ENCODE results near the gene GPR89A. TPM values are rescaled to one million over a fixed set of nuclear protein-coding genes. Genes with fewer than 3 reads are reported as not detected.
"Not testable (repeated sequence)": the region's sequence is repeated elsewhere in the genome, so short reads cannot be mapped to it uniquely, and the experiment has no call there.

The GPR89A gene
- total and polyA plus RNA-seq, 7 experiments from 2014 or later = 23.5 to 36.5 (median 32.7) TPM

- ATAC-seq (no peak), DNase-seq (no peak)
- Histone ChIP-seq H3K27ac (ENCODE audit: low read depth, low read length) (no peak overlapping the region), H3K4me1 (ENCODE audit: control insufficient read depth in 2 of 2, insufficient read depth in 2 of 2, low read length in 2 of 2) (peaks cover 0 to 2% of the 10 kb centered on the region in 2 donors), H3K27me3 (ENCODE audit: control insufficient read depth in 2 of 2, insufficient read depth in 2 of 2, low read length in 2 of 2) (no peaks in the 10 kb centered on the region), H3K9me3 (ENCODE audit: control insufficient read depth in 2 of 3, low read length in 3 of 3) (no peaks in the 10 kb centered on the region), H3K4me3 (ENCODE audit: low read length) (no peak overlapping the region), H3K36me3 (ENCODE audit: control insufficient read depth in 2 of 3, insufficient read depth in 3 of 3, low read length in 3 of 3) (no peaks in the 10 kb centered on the region)
- Mint-ChIP-seq H3K9me3 (no peaks in the 10 kb centered on the region), H3K27ac (no peak overlapping the region), H3K4me1 (peaks cover 0 to 13% (median 0%) of the 10 kb centered on the region in 7 donors), H3K4me3 (no peak overlapping the region), H3K36me3 (no peaks in the 10 kb centered on the region), H3K27me3 (peaks cover 0 to 9% (median 0%) of the 10 kb centered on the region in 5 donors)
- ChIA-PET POLR2A (no interaction called here), CTCF (interaction anchor here (0.7 kb wide), 1 partner anchor 9 kb away, joined by 3 read pairs; no protein-coding TSS in a partner anchor)
- intact Hi-C loops (cut with micrococcal nuclease) = no loop called here
These were observed 103.4 kb downstream of the GPR89A start for GRCh38 chr1:145711213-145711651.

- no peaks in the 10 kb centered on the region for H3K9me3 ChIP-seq (ENCODE audit: control insufficient read depth in 2 of 3, low read length in 3 of 3)
- Mint-ChIP-seq H3K36me3 (no peaks in the 10 kb centered on the region), H3K9me3 (no peaks in the 10 kb centered on the region), H3K4me1 (peaks cover 0 to 24% (median 0%) of the 10 kb centered on the region in 7 donors), H3K27ac (no peak overlapping the region), H3K27me3 (peaks cover 0 to 11% (median 6%) of the 10 kb centered on the region in 5 donors), H3K4me3 (no peak overlapping the region)
- H3K4me1 ChIP-seq (ENCODE audit: control insufficient read depth in 2 of 2, insufficient read depth in 2 of 2, low read length in 2 of 2) = peaks cover 0 to 11% of the 10 kb centered on the region in 2 donors
- intact Hi-C loops (cut with micrococcal nuclease) = no loop called here
- H3K27ac ChIP-seq (ENCODE audit: low read depth, low read length) = no peak overlapping the region
- H3K27me3 ChIP-seq (ENCODE audit: control insufficient read depth in 2 of 2, insufficient read depth in 2 of 2, low read length in 2 of 2) = no peaks in the 10 kb centered on the region
- ATAC-seq (no peak), DNase-seq (no peak)
- H3K36me3 ChIP-seq (ENCODE audit: control insufficient read depth in 2 of 3, insufficient read depth in 3 of 3, low read length in 3 of 3) = no peaks in the 10 kb centered on the region
- H3K4me3 ChIP-seq (ENCODE audit: low read length) = no peak overlapping the region
- ChIA-PET POLR2A (no interaction called here), CTCF (no interaction called here)
These were observed 106.8 kb downstream of the GPR89A start for GRCh38 chr1:145714524-145715111.

GRCh38 chr1:145716641-145717345 is 109.0 kb downstream of the GPR89A start:
- Mint-ChIP-seq H3K36me3 (no peaks in the 10 kb centered on the region), H3K4me1 (peaks cover 3 to 32% (median 9%) of the 10 kb centered on the region in 7 donors), H3K27ac (no peak overlapping the region), H3K4me3 (no peak overlapping the region), H3K27me3 (peaks cover 9 to 25% (median 17%) of the 10 kb centered on the region in 5 donors), H3K9me3 (no peaks in the 10 kb centered on the region)
- H3K27me3 ChIP-seq (ENCODE audit: control insufficient read depth in 2 of 2, insufficient read depth in 2 of 2, low read length in 2 of 2) = no peaks in the 10 kb centered on the region
- intact Hi-C loops (cut with micrococcal nuclease) = no loop called here
- ChIA-PET CTCF (no interaction called here), POLR2A (no interaction called here)
- no peak overlapping the region for H3K4me3 ChIP-seq (ENCODE audit: low read length)
- no peaks in the 10 kb centered on the region for H3K9me3 ChIP-seq (ENCODE audit: control insufficient read depth in 2 of 3, low read length in 3 of 3)
- H3K36me3 ChIP-seq (ENCODE audit: control insufficient read depth in 2 of 3, insufficient read depth in 3 of 3, low read length in 3 of 3) = no peaks in the 10 kb centered on the region
- no peak for ATAC-seq
- no peak for DNase-seq
- H3K4me1 ChIP-seq (ENCODE audit: control insufficient read depth in 2 of 2, insufficient read depth in 2 of 2, low read length in 2 of 2) = peaks cover 4 to 18% of the 10 kb centered on the region in 2 donors
- H3K27ac ChIP-seq (ENCODE audit: low read depth, low read length) = no peak overlapping the region

- Histone ChIP-seq H3K9me3 (ENCODE audit: control insufficient read depth in 2 of 3, low read length in 3 of 3) (no peaks in the 10 kb centered on the region), H3K27ac (ENCODE audit: low read depth, low read length) (no peak overlapping the region), H3K36me3 (ENCODE audit: control insufficient read depth in 2 of 3, insufficient read depth in 3 of 3, low read length in 3 of 3) (no peaks in the 10 kb centered on the region), H3K4me3 (ENCODE audit: low read length) (no peak overlapping the region), H3K27me3 (ENCODE audit: control insufficient read depth in 2 of 2, insufficient read depth in 2 of 2, low read length in 2 of 2) (no peaks in the 10 kb centered on the region), H3K4me1 (ENCODE audit: control insufficient read depth in 2 of 2, insufficient read depth in 2 of 2, low read length in 2 of 2) (peaks cover 4 to 18% of the 10 kb centered on the region in 2 donors)
- H3K9me3 Mint-ChIP-seq = no peaks in the 10 kb centered on the region
- H3K27ac Mint-ChIP-seq = no peak overlapping the region
- H3K4me3 Mint-ChIP-seq = no peak overlapping the region
- ChIA-PET CTCF (no interaction called here), POLR2A (no interaction called here)
- DNase-seq (no peak), ATAC-seq (no peak)
- H3K4me1 Mint-ChIP-seq = peaks cover 3 to 33% (median 9%) of the 10 kb centered on the region in 7 donors
- H3K36me3 Mint-ChIP-seq = no peaks in the 10 kb centered on the region
- intact Hi-C loops (cut with micrococcal nuclease) = no loop called here
- peaks cover 15 to 31% (median 24%) of the 10 kb centered on the region in 5 donors for H3K27me3 Mint-ChIP-seq
These were observed 110.0 kb downstream of the GPR89A start for GRCh38 chr1:145717833-145718232.

DNA sequence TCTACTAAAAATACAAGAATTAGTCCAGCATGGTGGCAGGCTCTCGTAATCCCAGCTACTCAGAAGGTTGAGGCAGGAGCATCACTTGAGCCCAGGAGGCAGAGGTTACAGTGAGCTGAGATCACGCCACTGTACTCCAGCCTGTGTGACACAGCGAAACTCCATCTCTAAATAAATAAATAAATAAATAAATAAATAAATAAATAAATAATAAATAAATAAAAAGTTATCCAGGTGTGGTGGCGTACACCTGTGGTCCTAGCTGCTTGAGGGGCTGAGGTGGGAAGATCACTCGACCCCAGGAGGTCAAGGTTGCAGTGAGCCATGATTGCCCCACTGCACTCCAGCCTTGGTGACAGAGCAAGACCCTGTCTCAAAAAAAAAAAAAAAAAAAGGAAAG is 110.7 kb downstream of the GPR89A start:
- H3K27ac Mint-ChIP-seq; intact Hi-C loops (cut with micrococcal nuclease); H3K9me3 ChIP-seq (ENCODE audit: control insufficient read depth in 2 of 3, low read length in 3 of 3); H3K36me3 Mint-ChIP-seq; H3K4me3 ChIP-seq (ENCODE audit: low read length); H3K9me3 Mint-ChIP-seq; POLR2A ChIA-PET; H3K27ac ChIP-seq (ENCODE audit: low read depth, low read length); H3K27me3 ChIP-seq (ENCODE audit: control insufficient read depth in 2 of 2, insufficient read depth in 2 of 2, low read length in 2 of 2); ATAC-seq; DNase-seq; H3K4me3 Mint-ChIP-seq; H3K36me3 ChIP-seq (ENCODE audit: control insufficient read depth in 2 of 3, insufficient read depth in 3 of 3, low read length in 3 of 3); CTCF ChIA-PET: not testable (repeated sequence)
- peaks cover 15 to 31% (median 27%) of the 10 kb centered on the region in 5 donors for H3K27me3 Mint-ChIP-seq
- H3K4me1 Mint-ChIP-seq = peaks cover 3 to 33% (median 9%) of the 10 kb centered on the region in 7 donors
- H3K4me1 ChIP-seq (ENCODE audit: control insufficient read depth in 2 of 2, insufficient read depth in 2 of 2, low read length in 2 of 2) = peaks cover 4 to 18% of the 10 kb centered on the region in 2 donors

DNA sequence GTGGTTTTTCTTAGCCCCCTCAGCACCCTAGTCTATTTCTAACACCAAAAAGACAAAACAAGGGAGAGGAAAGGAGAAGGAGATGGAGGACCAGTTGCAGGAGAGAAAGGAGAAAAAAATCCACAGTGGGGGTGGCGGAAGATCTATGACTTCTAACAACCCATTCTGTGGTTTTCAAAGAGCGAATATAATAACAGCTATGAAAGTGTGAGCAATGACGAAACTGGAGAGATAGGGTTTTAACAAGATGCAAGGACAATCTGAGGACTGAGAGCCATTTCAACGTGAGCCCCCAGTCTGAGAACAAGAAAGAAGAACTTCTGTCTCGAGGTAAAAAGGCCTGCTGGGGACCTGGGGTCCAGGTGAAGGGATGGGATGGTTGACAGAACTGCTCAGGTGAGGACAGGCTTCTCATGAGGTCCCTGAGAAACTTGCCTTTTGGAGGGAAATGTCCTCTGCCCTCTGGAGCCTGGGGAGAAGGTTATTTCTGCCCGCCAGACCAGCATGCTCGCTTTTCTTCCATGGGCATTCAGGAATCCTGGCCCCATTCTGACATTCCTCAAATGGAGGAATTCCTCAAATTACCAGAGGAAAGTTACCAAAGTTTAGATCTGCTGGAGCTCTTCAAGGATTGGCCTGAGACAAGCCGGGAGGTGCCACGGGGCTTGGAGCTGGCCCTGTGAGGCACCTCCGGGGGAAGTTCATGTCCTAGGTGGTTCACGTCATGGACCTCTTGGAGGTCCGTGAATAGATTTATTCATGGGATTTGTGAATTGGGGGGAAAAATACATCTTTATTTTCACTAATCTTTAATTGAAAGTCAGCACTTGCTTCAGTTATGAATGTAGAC is 111.7 kb downstream of the GPR89A start, which contains the start of gene CD160:
Gene CD160, plus strand, starts transcription at position 270 of the 850 bp plus-strand sequence. CDS start 8,829 bp downstream, outside the sequence.
- DNase-seq (no peak), ATAC-seq (no peak)
- H3K27me3 ChIP-seq (ENCODE audit: control insufficient read depth in 2 of 2, insufficient read depth in 2 of 2, low read length in 2 of 2) = no peaks in the 10 kb centered on the region
- H3K4me3 Mint-ChIP-seq = peak within 1 kb of the TSS in 2 of 10 donors; percentile 60 to 83
- intact Hi-C loops (cut with micrococcal nuclease) = loop anchor here in 1 of 2 donors (10.0 kb wide), 1 partner anchor 125 kb away; no protein-coding TSS in a partner anchor
- no peak within 1 kb of the TSS for H3K4me3 ChIP-seq (ENCODE audit: low read length)
- H3K4me1 ChIP-seq (ENCODE audit: control insufficient read depth in 2 of 2, insufficient read depth in 2 of 2, low read length in 2 of 2) = peaks cover 4 to 18% of the 10 kb centered on the region in 2 donors
- no peaks in the 10 kb centered on the region for H3K36me3 ChIP-seq (ENCODE audit: control insufficient read depth in 2 of 3, insufficient read depth in 3 of 3, low read length in 3 of 3)
- ChIA-PET CTCF (no interaction called here), POLR2A (no interaction called here)
- H3K4me1 Mint-ChIP-seq = peaks cover 3 to 33% (median 9%) of the 10 kb centered on the region in 7 donors
- peaks cover 15 to 31% (median 27%) of the 10 kb centered on the region in 5 donors for H3K27me3 Mint-ChIP-seq
- H3K36me3 Mint-ChIP-seq = no peaks in the 10 kb centered on the region
- no peaks in the 10 kb centered on the region for H3K9me3 ChIP-seq (ENCODE audit: control insufficient read depth in 2 of 3, low read length in 3 of 3)
- H3K27ac Mint-ChIP-seq = peak within 1 kb of the TSS in 1 of 9 donors; percentile 1
- no peaks in the 10 kb centered on the region for H3K9me3 Mint-ChIP-seq
- H3K27ac ChIP-seq (ENCODE audit: low read depth, low read length) = no peak within 1 kb of the TSS
